Measurements from ENCODE around the gene TTC32.
A peak's percentile ranks its signal among the peaks of the same experiment; 100 is the strongest.

Gene TTC32

DNA sequence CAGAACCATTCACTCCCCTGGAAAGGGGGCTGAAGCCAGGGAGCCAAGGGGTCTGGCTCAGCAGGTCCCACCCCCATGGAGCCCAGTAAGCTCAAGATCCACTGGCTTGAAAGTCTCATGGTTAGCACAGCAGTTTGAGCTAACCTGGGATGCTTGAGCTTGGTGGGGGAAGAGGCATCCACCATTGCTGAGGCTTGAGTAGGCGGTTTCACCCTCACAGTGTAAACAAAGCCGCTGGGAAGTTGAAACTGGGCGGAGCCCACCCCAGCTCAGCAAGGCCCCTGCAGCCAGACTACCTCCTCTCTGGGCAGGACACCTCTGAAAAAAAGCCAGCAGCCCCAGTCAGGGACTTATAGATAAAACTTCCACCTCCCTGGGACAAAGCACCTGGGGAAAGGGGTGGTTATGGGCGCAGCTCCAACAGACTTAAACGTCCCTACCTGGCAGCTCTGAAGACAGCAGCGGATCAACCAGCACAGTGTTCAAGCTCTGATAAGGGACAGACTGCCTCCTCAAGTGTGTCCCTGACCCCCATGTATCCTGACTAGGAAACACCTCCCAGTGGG is 14.7 kb upstream of the TTC32 start:
- DNase-seq (ENCODE audit: low read depth) = no peak

DNA sequence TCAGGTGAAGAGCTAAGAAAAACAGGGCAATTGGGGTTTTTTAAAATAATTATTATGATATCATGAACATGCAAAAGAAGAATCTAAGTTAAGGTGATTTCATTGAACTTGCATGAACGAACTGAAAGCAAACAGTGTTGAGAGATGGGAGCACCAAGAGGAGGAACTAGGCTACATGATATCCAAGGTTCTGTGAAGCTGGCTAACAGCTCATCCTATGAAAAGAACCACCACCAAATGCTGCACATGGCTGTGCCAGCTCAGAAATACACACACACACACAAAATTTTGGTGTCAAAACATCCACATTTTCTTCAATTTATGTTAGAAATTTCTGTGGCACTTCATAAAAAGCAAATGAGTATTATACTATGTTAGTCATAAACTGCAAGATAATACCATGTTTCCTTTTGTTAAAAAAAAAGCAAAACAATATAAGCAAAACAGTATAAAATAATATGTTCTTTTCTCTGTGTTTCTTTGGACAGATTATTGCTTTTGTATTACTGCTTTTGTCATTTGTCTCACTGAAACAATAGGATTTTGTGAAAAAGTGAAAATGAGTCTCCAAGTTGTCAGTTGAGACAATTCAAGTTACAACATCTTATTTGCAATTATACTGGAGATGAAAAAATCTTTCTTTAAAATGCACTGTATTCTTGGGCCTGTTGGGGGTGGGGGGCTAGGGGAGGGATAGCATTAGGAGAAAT is 12.6 kb upstream of the TTC32 start:
- no peak for DNase-seq (ENCODE audit: low read depth)
- H3K4me3 ChIP-seq (ENCODE audit: low read depth, low read length) = no peak overlapping the region
- TF ChIP-seq, protein P1, sequence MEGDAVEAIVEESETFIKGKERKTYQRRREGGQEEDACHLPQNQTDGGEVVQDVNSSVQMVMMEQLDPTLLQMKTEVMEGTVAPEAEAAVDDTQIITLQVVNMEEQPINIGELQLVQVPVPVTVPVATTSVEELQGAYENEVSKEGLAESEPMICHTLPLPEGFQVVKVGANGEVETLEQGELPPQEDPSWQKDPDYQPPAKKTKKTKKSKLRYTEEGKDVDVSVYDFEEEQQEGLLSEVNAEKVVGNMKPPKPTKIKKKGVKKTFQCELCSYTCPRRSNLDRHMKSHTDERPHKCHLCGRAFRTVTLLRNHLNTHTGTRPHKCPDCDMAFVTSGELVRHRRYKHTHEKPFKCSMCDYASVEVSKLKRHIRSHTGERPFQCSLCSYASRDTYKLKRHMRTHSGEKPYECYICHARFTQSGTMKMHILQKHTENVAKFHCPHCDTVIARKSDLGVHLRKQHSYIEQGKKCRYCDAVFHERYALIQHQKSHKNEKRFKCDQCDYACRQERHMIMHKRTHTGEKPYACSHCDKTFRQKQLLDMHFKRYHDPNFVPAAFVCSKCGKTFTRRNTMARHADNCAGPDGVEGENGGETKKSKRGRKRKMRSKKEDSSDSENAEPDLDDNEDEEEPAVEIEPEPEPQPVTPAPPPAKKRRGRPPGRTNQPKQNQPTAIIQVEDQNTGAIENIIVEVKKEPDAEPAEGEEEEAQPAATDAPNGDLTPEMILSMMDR (IDR thresholded peaks at IDR 0.05; ENCODE audit: insufficient read depth, low read depth, low read length, missing control alignments) = no peak

More for the DNA sequence above, 14.7 kb upstream of the TTC32 start:
- TF ChIP-seq, protein P1 (IDR thresholded peaks at IDR 0.05; ENCODE audit: insufficient read depth, low read depth, low read length, missing control alignments) = no peak
- no peak overlapping the region for H3K4me3 ChIP-seq (ENCODE audit: low read depth, low read length)

DNA sequence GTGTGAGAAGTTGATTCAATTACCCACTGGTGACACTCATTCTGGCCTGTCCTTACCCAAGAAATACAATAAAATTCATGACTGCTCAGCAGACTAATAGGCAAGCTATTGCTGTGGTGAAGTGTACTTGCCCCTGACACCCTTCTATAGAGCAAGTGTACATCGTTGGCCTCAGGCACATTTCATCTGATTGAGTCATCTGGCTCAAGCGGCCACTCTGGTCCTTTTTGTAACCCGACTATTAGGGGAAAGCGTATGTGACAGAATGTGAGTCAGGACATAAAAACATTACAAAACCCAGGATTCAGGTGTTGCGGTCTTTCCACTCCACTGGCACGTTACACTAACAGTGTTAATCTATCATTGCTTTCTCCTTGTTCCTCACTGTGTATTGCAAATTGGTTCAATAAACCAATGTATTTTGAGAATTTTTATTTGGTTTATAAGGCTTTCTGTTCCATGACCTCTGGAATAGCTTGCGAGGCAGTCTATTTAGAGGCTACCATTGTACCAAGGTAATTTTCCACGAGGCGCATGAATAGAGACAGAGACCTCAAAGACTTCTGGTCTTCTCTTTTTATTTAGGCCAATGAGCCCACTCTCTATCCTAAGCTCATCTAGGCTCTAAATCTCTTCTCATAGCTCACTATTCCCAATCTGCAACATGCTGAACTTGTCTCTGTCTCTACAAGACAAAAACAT is 10.2 kb upstream of the TTC32 start:
- H3K4me3 ChIP-seq (ENCODE audit: low read depth, low read length) = no peak overlapping the region
- TF ChIP-seq, protein P1 (IDR thresholded peaks at IDR 0.05; ENCODE audit: insufficient read depth, low read depth, low read length, missing control alignments) = no peak
- DNase-seq (ENCODE audit: low read depth) = no peak

DNA sequence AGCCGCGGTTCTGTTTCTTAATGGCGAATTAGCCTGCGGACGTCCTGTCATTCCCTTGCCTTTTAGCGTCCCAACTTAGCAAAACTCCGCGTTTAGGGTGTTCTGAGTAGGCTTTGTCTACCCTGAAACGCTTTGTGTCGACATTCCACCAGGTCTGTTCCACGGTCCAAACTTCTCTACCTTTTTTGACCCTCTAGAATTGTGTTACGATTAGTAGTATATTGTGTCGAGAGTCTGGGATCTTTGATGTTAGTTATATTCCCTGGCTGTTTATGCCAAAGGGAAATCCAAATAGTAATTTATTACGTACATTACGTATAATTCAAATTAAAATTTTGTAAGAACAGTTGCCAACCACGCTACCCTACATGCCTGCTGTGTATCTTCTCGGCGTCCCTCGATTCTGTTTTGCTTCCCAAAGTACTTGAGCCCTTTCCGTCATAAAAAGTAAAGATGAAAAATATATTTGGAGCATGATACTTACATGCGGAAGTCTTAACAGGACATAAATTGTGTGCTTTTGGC is 495 bp upstream of the TTC32 start:
- H3K4me3 ChIP-seq (ENCODE audit: low read depth, low read length) = peak overlapping the region; percentile 84
- no peak for DNase-seq (ENCODE audit: low read depth)
- TF ChIP-seq, protein P1 (IDR thresholded peaks at IDR 0.05; ENCODE audit: insufficient read depth, low read depth, low read length, missing control alignments) = no peak

DNA sequence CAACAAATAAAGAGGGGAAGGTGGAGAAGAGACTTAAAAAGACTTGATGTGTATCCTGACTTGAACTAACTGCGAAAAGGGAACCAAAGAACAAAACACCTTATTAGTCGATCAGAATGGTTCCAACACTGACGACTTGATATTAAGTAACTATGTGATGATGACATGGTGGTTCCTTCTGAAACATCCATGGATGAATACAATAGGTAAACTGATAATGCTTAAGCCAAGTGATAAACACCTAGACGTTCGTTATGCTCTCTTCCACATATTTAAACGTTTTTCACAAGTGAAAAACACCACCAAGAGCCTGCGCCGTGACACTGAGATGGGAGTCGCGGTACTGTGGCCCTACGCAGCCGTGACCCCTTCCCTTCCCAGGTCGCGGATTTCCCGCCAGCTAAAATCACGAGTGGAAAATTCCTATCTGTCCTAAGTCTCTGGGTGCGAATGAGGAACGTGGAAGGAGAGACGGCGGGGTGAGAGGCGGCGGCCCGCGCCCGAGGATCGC is 797 bp downstream of the TTC32 start:
- TF ChIP-seq, protein P1 (IDR thresholded peaks at IDR 0.05; ENCODE audit: insufficient read depth, low read depth, low read length, missing control alignments) = no peak
- peak overlapping the region; percentile 84 for H3K4me3 ChIP-seq (ENCODE audit: low read depth, low read length)
- no peak for DNase-seq (ENCODE audit: low read depth)

DNA sequence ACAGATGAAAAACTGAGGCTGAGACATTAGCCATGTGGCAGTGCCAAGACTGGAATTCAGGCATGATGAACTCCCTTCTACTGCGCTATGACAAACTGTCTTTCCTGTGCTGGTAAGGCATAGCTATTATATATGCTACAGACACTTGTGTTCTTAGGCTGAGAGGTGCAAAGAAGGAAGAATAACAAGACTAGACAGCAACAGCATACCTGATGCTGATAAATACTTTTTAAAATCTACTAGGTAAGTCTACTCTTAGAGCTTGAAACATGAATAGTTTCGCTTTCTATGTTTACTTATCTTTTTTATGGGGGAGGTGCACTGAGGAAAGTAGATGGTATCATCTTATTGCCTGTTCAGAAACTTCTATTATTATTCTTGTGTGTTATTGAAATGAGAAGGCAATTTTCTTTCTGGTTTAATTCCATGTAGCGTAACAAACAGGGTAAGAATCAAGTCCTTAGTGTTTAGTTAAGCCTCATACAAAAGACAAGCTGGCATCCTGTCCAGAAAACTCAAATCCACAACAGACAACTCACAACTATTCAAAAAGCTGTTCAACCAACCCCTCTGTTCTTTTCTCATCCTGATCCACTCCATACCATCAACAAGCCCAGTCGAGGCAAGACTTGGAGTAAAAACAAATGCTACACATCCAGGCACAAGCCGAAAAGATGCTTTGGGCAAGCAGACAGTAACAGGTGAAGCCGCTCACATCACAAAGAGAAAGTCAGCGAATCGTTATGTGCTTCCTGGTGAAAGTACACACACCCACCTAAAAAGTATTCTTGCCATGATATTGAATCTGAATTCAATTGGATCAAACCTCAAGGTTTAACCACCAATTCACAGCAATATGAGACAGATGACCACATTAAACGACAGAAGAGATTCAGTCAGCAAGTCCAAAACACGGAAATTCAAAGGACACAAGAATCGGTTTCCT is 1.5 kb downstream of the TTC32 start:
- H3K4me3 ChIP-seq (ENCODE audit: low read depth, low read length) = peak overlapping the region; percentile 84
- peak; percentile 51 for DNase-seq (ENCODE audit: low read depth)
- TF ChIP-seq, protein P1 (IDR thresholded peaks at IDR 0.05; ENCODE audit: insufficient read depth, low read depth, low read length, missing control alignments) = no peak
